ENCODE results near the gene MKLN1. TPM values are rescaled to one million over a fixed set of nuclear protein-coding genes. Genes with fewer than 3 reads are reported as not detected.

The MKLN1 gene
- polyA plus RNA-seq, 1 donor = 47.0 TPM

DNA sequence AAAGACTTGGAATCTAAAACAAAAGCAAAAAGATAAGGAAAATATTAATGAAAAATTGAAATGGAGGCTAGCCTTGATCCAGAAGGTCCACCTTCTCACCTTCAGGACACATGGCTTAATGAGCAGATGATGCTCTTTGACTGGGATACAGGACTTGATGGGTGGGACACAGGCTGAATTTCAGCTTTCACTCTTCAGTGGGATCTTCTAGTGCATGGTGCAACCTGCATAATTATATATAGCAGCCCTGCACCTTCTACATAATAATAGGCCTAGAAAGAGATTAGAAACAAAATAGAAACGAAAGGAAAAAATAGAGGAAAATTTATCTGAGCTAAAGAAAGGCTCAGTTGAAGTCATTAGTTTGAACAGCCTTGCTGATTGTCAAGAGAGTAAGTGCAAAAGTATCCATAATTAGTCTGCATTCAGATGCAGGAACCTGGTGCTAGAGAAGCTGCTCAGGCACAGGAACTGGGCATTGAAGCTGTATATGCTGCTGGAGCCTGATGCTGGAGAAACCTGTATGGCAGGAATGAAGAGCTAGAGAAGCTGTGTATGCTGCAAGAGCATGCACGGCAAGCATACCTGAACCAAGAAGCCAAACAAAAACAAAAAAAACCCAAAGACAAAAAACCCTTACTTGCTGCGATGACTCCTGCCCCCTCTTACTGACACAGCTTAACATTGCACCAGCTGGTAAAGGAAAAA is 19.4 kb downstream of the MKLN1 start:
- no peak for DNase-seq

DNA sequence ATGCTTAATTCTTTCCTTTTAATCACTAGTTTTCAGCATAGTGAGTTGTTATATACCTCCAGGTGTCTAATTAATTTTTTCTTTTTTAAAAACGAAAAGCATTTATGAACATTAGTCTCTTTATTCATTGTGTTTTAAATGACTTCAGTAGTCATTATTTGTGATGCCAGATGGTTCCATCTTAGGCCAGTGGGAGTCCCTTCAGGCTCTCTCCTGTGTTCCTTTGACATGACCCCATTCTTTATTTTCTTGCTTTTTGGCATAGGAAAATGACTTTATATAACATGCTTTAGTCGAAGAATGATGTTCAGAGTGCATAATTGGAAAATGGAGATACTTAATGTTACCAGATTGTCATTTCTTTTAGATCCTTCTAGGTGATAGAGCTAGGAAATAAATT is 24.4 kb downstream of the MKLN1 start:
- DNase-seq = no peak

DNA sequence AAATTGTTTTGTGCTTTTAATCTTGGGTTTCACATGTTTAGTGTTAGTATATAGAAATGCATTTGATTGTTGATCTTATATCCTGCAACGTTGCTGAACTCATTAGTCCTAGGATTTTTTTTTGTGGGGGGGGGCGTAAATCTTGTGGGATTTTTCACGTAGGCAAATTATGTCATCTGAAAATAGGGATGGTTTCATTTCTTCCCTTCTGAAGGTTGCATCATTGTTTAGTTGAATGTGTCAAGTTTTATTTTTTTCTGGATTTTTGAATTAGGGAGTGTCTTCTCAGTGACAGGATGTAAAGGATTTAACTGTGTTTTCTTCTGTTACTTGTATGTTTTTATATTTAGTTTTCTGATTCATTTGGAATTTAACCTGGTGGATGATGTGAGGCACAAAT is 26.7 kb downstream of the MKLN1 start:
- no peak for DNase-seq

DNA sequence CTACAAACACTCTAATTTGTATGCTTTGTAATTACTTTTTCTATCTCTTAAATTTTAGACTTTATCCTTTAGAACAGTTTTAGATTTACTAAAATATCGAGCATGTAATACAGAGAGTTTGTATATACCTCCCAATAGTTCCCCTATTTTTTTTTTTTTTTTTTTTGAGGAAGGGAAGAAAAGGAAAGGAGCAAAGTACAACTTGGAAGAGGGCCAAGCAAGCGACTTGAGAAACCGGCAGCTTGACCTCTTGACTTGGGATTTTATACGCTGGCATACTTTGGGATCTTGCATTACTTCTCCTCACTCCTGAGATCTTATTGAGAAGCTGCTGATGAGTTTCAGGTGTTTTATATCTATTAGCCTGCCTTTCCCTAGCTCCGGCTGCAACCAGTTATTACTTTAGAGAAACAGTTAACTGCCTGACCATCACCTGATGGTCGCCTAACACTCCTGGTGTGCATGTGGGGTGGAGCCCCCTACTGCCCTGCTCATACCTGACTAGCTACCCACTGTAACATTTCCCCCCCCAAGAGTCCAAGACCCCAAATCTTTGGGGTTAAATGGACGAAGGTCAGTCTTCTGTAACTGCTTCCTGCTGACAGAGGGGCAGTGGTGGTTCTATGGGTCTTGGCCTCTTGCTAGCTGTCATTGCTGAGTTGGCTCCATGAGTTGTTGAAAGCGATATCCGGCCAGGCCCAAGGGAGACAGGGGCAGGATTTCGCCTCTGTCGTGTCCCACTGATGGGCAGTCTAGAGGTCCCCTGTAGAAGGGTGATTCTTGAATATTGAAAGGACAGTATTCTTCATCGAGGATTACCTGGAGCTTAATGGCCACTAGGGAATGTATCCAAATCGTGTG is 28.5 kb downstream of the MKLN1 start:
- no peak for DNase-seq

DNA sequence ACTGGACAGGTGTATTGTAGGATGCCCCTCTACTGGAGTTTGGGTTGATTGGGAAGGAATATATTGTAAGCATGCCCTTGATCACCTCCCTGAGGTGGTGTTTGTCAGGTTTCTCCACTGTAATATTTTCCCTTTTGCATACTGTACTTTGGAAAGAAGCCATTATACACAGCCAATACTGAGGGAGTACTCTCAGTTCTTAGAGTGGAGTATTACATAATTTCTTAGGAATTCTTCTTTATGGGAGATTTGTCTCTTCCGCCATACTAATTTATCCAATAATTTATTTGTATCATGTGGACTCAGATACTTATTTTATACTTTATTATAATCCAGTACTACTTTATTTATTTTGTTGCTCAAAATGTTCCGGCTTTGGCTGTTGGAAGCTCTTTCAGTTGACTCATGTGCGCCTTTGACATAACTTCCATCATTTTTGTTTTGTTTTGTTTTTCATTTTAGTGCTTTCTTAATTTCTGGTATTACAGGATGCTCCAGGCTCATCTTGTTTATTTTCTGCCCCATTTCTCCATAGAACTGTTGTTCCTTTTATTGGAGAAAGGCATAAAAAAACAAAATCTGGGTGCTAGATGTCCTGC is 29.7 kb downstream of the MKLN1 start:
- DNase-seq = no peak

DNA sequence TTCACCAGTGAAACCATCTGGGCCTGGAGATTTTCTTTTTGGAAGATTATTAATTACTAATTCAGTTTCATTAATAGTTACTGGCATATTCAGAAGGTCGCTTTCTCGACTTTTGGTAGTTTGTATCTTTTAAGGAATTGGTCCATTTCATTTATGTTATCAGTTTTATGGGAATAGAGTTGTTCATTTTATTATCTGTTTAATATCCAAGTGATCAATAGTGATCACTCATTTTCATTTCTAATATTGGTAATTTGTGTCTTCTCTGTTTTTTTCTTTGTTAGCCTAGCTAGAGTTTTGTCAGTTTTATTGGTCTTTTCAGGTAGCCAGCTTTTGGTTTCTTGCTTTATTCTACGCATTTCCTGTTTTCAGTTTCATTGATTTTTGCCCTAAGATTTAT is 31.0 kb downstream of the MKLN1 start:
- no peak for DNase-seq

DNA sequence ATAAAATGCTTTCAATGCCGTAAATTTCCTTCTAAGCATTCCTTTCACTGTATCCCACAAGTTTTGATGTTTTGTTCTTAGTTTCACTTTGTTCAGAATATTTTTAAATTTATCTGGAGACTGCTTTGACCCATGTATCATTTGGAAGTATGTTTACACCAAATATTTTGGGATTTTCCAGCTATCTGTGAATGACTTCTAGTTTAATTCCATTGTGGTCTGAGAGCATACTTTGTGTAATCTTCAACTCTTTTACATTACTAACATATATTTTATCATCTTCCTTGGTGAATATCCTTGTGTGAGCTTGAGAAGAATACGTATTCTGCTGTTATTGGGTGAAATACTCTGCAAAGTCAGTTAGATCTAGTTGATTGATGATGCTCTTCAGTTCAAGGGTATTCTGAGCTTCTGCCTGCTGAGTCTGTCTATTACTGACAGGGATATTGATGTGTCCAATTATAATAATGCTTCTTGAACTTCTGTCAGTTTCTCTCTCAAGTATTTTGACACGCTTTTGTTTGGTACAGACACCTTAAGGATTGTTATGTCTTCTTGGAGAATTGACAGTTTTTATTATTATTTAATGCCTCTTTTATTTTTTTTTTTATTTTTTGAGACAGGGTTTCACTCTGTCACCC is 31.6 kb downstream of the MKLN1 start:
- no peak for DNase-seq

DNA sequence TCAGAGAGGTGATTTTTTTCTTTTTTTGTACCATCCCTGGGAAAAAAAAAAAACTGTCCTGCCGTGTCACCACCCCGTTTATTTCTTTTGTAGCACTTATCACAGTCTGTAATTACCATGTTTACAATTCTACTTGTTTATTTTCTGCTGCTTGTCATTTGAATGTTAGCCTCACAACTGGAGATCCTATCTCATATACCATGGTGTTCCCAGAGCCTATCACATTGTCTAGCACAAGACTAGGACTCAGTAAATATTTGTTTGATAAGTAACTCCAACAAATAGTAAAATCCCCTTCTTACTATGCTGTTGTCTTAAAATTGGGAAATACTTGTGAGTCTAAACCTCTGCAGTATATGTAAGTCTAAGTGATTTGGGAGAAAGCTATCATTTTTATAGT is 36.0 kb downstream of the MKLN1 start:
- DNase-seq = no peak

DNA sequence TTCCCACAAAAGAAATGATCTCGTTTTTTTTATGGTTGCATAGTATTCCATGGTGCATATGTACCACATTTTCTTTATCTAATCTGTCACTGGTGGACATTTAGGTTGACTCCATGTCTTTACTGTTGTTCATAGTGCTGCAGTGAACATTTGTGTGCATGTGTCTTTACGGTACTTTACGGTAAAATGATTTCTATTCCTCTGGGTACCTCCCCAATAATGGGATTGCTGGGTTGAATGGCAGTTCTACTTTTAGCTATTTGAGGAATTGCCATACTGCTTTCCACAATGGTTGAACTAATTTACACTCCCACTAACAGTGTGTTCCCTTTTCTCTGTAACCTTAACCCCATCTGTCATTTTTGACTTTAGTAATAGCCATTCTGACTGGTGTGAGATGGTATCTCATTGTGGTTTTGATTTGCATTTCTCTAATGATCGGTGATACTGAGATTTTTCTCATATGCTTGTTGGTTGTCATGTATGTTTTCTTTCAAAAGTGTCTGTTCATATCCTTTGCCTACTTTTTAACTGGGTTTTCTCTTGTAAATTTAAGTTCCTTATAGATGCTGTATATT is 37.2 kb downstream of the MKLN1 start:
- no peak for DNase-seq

DNA sequence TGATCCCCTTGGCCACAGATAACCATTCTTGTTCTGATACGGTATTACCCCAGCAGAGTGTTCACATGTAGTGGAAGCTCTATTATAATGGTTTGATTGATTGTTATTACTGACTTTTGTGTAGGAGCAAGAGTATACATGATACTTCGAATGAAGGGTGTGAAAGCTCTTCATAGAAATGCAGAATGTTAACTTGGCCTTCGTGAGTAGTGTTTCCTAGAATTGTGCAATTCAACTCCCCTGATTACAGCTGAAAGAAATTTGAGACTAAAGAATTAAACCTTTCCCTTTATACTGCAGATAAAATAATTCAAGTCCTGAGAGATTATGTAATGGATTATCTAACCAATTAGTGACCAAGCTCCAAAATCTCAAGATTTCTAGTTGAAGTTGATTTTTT is 38.2 kb downstream of the MKLN1 start:
- no peak for DNase-seq

DNA sequence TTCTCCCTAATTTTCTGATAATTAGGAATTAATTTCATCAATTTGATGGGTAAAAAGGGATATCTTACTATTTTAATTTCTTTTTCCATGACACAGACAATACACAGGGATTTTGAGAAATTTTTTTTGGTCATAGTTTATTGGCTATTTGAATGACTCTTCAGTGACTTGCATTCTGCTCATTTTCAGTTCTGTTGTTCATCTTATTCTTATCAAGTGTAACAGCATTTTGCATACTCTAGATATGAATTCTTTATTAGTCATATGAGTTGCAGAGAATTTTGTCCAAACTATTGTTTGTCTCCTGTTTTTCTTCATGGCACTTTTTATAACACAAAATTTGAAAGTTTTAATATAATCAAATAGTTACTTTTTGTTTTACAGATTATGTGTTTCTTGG is 41.7 kb downstream of the MKLN1 start:
- DNase-seq = no peak

DNA sequence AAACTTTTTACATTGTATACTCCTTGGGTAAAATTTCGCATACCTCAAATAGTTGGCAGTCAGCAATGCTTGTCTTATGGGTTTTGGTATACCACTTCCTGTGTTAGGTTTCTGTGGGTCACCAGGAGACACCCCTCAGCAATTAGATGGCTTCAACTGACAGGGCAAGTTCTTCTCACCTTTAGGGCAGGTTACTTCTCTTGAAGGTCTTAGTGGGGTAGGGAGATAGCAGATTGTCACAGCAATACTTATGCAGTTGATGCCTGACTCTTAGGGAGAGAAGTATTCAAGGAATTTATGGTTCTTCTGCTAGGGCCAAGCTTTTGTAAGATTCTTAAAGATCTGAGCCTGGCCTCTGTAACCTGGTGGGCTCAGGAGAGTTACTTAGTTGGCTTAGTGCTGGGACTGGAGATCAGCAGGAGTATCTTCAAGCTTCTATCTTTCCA is 42.9 kb downstream of the MKLN1 start:
- DNase-seq = no peak

DNA sequence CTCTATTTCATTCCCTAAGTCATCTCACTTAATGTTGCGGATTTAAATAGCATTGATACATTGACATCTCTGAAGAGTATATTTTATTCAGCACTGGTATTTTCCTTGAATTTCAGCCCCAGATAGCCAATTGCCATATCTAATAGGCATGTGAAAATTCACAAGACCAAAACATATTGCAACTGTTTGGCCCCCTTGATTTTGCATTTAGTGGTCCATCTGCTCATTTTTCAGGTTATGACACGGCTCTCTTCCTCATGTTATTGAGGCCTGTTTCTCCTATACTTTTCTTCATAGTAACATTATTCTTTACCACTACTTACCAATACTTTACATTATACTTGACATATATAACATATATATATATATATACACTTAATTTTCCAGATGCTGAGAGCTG is 43.7 kb downstream of the MKLN1 start:
- DNase-seq = no peak

DNA sequence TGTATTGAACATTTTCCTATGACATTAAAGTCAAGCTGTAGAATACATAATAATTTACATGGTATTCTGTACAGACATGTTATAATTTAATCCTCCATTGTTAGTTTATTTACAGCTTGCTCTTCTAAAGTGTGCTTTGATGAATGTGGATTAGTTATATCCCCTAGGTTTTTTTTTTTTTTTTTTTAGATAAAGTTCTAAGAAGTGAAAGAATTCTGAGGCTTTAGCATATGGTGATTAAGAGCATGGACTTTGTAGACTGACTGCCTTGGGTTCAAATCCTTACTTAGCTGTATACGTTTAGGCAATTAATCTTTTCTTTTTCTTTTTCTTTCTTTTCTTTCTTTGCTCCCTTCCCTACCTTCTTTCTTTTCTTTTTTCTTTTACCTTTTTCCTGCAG is 44.9 kb downstream of the MKLN1 start:
- no peak for DNase-seq

DNA sequence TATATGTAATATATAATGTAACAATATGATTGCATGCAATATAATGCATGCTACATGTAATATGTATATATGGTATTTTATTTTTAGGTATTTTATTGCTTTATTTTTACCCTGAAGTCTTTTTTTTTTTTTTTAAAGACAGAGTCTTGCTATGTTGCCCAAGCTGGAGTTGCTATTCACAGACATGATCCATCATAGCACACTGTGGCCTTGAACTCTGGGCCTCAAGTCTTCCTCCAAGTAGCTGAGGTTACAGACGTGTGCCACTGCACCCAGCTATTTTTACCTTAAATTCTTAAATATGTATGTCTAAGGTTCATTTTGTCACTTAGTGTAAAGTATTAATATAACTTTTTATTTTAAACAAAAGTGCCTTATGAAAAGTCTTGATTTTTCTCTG is 47.1 kb downstream of the MKLN1 start:
- DNase-seq = no peak

DNA sequence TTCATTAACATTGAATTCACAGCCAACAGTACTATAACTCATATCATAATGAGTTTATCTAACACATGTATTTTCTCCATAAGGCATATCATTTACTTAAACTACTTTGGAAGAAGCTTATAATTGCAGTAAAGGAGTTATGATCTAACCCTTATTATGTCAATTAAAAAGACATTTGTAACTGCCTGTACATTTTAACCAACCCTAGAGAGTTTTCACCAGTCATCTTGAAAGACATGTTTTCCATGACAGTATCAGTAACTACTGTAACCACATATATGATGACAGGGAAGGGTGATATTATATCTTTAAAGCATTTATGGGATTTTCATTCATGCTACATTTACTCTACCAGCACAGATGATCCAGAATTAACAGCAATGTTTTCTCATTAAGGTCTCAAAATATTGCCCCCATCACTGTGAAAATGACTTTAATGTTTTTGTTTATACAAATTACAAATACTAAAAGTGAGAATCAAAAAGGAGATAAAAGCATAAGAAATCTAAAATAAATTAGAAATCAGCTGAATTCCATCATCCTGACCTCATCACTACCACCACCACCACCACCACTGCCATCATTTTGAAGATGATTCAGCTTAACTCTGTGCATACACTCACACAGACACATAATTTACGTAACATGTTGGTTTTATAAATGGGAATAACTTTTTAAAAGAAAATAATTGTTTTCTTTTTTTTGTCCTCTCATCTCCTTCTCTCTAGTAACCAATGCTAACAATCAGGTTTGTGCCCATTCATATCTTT is 53.6 kb downstream of the MKLN1 start:
- DNase-seq = no peak

DNA sequence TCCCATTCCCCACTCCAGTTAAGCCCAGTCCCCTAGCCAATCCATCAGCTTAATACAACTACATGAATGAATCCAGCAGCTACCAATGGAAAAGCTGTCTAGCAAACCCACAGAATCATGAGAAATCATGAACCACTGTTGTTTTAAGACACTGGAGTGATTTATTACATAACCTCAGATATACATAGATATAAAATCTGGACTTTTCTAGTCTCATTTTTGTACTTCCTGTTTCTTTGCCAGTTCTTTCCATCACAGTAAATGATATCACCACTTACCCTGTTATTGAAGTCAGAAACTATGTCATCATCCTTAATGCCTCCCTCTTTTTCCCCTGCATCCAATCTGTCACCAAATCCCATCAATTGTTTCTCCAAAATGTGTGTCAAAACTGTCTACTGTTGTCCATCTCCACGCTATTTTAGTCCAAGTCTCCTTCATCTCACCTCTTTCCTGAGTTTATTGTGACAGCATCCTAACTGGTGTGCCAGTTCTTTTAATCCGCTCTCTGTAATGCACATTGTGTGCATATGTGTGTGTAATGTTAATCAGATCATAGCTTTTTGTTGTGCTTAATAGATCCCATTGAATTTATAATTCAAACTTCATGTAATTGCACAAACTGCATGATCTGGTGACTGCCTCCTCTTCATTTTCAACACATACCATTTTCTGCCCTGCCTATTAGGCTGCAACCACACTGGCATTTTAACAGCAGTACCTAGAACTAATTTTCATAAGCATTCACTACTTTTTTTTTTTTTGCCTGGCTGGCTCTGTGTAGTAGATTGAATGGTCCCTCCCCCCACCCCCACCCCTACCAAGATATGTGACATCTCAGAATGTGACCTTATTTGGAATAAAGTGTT is 56.0 kb downstream of the MKLN1 start:
- DNase-seq = no peak

DNA sequence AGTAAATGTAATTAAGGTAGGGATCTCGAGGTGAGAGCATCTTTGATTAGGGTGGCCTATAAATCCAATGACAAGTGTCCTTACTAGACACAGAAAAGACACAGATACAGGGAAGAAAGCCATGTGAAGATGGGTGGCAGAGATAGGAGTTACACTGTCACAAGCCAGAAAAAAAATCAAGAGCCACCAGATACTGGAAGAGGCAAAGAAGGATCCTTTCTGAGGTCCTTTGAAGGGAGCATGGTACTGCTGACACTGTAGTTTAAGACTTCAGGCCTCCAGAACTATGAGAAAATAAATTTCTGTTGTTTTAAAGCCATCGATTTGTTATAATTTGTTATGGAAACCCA is 56.6 kb downstream of the MKLN1 start:
- DNase-seq = no peak

DNA sequence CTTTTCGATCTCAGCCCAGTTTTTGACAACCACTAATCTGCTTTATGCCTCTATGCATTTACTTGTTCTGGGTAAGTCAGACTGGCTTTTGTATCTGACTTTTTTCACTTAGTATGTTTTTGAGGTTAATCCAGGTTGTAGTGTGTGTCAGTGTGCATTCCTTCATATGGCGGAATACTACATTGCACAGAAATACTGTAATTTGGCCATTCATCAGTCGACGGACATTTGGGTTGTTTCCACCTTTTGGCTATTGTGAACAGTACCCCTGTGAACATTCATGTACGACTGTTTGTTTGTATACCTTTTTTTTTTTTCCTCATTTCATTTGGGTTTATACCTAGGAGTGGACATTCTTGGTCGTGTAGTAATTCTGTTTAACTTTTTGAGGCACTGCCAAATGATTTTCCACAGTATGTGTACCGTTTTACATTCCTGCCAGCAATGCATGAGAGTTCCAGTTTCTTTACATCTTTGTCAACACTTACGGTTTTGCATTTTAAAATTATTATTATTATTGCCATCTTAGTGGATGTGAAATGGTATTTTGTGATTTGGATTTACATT is 57.4 kb downstream of the MKLN1 start:
- DNase-seq = no peak

DNA sequence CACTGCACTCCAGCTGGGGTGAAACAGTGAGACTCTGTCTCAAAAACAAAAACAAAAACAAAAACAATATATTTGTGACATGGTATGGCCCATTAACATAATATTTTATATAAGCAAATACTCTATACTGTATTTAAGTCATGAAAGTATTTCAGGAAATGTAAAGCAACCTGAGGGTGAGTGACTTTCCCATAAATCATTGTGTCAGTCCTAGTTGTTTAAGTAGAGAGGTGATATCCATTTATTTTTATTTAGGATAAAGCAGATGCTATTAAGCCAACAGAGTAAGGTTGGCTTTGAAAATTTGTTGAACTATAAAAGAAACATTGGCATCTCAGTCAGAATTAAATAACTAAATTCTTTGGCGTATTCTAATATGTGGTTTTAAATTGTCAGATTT is 60.5 kb downstream of the MKLN1 start:
- no peak for DNase-seq

Data from left kidney (tissue), 2 donors.